Measurements from ENCODE around the gene TTK. TPM values are rescaled to one million over a fixed set of nuclear protein-coding genes. Genes with fewer than 3 reads are reported as not detected.

TTK gene
- total RNA-seq, result 10 to 100 TPM; 24.3 to 25.1 TPM

GRCh38 chr6:80004173-80005072 lies at the start of gene TTK:
Gene TTK, plus strand, starts transcription at chr6:80004649. Its CDS starts 1,195 bp downstream, at chr6:80005844.
- ChIA-PET CTCF (interaction anchor here (0.7 to 1.4 kb wide), 3 partner anchors 20 to 102 kb away, joined by 3 to 5 read pairs (median 3); partner anchors contain the start of gene BCKDHB), POLR2A (interaction anchor here (0.7 to 1.6 kb wide), 2 partner anchors 102 to 448 kb away, joined by 3 to 5 read pairs; partner anchors contain the start of gene BCKDHB)

- ChIA-PET POLR2A (no interaction called here), CTCF (no interaction called here)
Measured at GRCh38 chr6:79954849-79955248, 49.6 kb upstream of the TTK start.

- CTCF ChIA-PET, result no interaction called here
- POLR2A ChIA-PET, result no interaction called here
Measured at GRCh38 chr6:79964607-79965081, 39.8 kb upstream of the TTK start.

- POLR2A ChIA-PET, result no interaction called here
- CTCF ChIA-PET, result interaction anchor here (0.9 kb wide), 1 partner anchor 18 kb away, joined by 3 read pairs; no protein-coding TSS in a partner anchor
Measured at GRCh38 chr6:79967178-79967577, 37.3 kb upstream of the TTK start.

DNA sequence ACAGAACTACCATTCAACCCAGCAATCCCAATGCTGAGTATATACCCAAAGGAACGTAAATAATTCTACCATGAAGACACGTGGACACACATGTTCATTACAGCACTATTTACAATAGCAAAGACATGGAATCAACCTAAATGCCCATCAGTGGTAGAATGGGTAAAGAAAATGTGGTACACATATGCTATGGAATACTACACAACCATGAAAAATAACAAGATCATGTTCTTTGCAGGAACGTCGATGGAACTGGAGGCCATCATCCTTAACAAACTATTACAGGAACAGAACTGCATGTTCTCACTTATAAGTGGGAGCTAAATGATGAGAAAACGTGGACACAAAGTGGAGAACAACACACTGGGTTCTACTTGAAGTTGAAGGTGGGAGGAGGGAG lies 34.7 kb upstream of the TTK start:
- CTCF ChIA-PET, result no interaction called here
- POLR2A ChIA-PET, result no interaction called here

DNA sequence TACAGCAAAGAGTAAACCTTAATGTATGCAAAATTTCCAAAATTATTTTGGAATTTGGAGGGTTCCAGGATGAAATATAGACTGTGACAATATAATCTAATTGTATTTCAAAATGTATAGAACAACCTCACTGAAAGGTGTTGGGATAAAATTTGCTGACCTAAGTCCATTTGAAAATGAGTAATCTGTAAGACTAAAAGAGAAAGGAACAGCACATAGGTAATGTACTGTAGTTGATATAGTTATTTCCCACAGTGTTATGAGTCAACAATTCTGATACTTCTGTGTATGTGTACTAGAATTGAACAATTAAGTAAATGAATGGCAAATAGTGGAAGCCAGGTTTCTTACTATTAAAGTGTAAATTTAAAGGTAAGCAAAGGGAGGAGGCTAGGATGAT lies 33.3 kb upstream of the TTK start:
- CTCF ChIA-PET, result no interaction called here
- POLR2A ChIA-PET, result no interaction called here

DNA sequence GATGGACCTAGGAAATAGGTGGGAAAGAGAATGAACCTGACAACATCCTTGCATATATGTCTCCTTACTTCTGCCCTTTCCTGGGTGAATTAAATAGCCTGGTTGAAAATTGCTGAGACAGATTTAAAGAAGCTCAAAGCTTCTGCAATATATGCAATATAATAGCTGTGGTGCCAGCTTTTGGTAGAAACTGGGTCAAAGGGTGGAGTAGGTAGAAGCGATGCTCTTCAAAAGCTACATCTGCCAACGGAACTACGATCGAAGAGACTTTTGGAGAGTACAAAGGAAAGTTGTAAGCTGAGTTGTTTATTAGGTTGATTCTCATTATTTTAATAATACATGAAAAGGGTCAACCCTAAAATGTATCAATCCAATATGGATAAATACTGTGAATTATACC lies 22.8 kb upstream of the TTK start:
- POLR2A ChIA-PET, result no interaction called here

GRCh38 chr6:79984261-79984660 lies 20.2 kb upstream of the TTK start:
- POLR2A ChIA-PET, result no interaction called here
- CTCF ChIA-PET, result interaction anchor here (1.1 kb wide), 1 partner anchor 19 kb away, joined by 3 read pairs; no protein-coding TSS in a partner anchor

More for the DNA sequence above, 22.8 kb upstream of the TTK start:
- CTCF ChIA-PET, result interaction anchor here (0.7 kb wide), 1 partner anchor 190 kb away, joined by 4 read pairs; no protein-coding TSS in a partner anchor

DNA sequence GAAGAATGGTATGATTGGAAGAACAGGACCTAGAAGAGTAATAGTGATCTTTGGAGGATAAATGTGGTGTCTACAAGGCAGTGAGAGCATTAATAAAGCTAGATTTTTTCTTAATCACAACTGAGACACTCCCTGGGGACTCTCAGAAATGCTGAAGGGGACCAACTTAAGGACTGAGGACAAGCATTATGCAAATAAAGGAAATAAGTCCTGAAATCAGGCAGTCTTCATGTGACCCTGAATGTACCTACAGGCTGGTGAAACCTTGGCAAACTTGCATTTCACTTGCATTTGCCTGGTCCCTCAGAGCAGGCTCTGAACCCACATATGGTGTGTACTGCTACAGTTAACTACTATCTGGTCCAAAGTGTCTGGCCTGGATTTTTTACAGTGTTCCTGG lies 19.3 kb upstream of the TTK start:
- CTCF ChIA-PET, result interaction anchor here (1.1 kb wide), 1 partner anchor 18 kb away, joined by 3 read pairs; no protein-coding TSS in a partner anchor

DNA sequence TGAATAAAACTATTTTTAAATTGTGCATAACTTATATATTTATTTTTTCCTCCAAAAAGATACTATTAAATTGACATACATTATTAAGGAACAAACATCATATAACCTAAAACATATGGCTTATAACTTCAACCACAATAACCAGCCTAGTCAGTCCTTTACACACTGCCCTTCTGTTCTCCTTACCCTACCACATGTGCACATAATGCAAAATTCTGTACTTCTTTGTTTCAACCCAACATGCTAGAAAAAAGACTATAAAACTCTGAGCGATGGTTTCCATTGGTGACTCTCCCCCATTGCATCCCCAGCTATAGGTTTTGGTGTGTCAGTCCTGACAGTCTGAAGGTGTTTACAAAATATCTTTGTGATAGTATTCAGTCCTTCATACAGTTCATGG lies 14.8 kb upstream of the TTK start:
- ChIA-PET POLR2A (no interaction called here), CTCF (no interaction called here)

More for the DNA sequence above, 19.3 kb upstream of the TTK start:
- POLR2A ChIA-PET, result no interaction called here

DNA sequence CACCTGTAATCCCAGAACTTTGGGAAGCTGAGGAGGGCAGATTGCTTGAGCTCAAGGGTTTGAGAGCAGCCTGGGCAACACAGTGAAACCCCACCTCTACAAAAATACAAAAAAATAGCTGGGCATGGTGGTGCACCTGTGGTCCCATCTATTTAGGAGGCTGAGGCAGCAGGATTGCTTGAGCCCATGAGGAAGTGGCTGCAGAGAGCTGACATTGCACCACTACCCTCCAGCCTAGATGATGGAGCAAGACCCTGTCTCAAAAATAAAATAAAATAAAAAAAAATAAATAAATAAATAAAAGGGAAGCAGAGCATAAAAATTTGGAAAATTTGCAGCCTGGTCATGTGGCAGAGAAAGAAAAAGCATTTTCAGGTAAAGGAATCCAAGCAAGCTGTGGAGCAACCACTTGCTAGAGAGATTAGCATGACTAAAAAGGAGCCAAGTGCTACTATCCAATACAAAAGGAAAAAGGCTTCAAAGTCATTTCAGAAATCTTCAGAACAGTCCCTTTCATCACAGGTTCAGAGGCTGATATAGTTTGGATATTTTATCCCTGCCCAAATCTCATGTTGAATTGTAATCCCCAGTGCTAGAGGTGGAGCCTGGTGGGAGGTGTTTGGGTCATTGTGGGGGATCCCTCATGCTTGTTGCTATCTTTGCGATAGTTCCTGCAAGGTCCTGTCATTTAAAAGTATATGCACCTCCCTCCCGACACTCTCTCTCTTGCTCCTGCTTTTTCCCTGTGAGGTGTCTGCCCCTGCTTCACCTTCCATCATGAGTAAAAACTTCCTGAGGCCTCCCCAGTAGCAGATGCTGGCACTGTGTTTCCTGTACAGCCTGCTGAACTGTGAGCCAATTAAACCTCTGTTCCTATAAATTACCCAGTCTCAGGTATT lies 11.2 kb upstream of the TTK start:
- POLR2A ChIA-PET, result no interaction called here
- CTCF ChIA-PET, result interaction anchor here (0.9 kb wide), 1 partner anchor 44 kb away, joined by 4 read pairs; no protein-coding TSS in a partner anchor

GRCh38 chr6:79993911-79994309 lies 10.5 kb upstream of the TTK start:
- CTCF ChIA-PET, result no interaction called here
- POLR2A ChIA-PET, result no interaction called here

GRCh38 chr6:79997728-79998127 lies 6.7 kb upstream of the TTK start:
- ChIA-PET CTCF (no interaction called here), POLR2A (no interaction called here)

DNA sequence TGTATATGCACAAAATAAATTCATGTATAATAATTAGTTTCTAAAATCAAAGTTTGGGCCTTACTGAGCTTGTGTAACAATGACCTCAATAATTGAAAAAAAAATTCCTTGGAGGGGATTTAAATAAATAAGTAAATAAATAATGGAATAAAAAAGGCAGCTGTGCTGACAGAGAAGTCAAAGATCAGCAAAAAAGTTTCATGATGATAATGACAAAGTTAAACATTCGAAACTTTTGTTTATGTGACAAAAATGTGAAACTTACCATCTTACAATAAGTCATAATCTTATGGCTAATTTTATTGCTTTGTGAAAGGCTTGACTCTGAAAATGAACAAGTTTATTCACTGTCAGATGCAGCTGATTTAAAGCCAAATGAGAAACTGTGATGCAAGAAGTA lies 3.1 kb upstream of the TTK start:
- CTCF ChIA-PET, result no interaction called here
- POLR2A ChIA-PET, result no interaction called here

DNA sequence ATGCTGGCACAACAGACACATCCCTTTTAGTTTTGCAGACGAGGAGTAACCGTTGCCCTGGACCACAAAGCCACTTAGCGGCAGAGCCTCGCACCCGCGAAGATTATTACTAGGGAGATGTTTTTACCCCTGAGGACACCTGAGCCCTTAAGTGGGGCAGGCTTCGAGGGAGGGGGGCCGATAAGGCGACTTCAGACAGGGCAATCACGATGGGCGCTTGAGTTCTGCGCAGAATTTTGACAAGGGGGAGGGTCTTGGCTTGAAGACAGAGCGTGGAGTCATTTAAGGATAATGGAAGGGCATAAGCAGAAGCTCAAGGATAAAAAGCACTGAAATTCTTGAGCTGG lies 650 bp upstream of the TTK start:
- POLR2A ChIA-PET, result interaction anchor here (1.6 kb wide), 1 partner anchor 103 kb away, joined by 5 read pairs; the partner anchor contains the start of gene BCKDHB
- CTCF ChIA-PET, result interaction anchor here (1.0 to 1.4 kb wide), 2 partner anchors 19 to 54 kb away, joined by 3 to 5 read pairs; no protein-coding TSS in a partner anchor

DNA sequence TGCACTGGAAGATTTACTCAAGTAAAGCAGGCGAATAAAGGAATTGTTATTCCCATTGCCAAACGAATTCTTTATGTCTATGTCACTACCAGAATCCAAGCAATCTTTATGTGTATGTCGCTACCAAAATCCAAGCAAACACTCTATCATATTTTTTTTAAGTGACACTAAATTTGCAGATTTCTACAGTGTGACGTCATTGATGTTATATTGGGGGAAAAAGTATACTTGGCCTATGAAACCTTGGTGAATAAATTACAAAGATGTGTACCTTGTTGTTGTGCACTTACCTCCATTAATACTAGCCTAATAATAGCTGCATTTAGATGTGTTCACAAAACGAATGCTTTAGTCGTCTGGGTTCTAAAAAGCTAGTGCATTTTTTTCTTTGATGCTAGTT lies 957 bp downstream of the TTK start:
- CTCF ChIA-PET, result interaction anchor here (0.6 kb wide), 1 partner anchor 56 kb away, joined by 3 read pairs; no protein-coding TSS in a partner anchor
- POLR2A ChIA-PET, result no interaction called here

GRCh38 chr6:80006541-80006940 lies 2.1 kb downstream of the TTK start:
- POLR2A ChIA-PET, result no interaction called here
- CTCF ChIA-PET, result no interaction called here

GRCh38 chr6:80009531-80009930 lies 5.1 kb downstream of the TTK start:
- CTCF ChIA-PET, result no interaction called here

GRCh38 chr6:80010288-80010687 lies 5.8 kb downstream of the TTK start:
- CTCF ChIA-PET, result no interaction called here
- POLR2A ChIA-PET, result interaction anchor here (0.5 kb wide), 1 partner anchor 343 kb away, joined by 3 read pairs; no protein-coding TSS in a partner anchor

More at GRCh38 chr6:80009531-80009930, 5.1 kb downstream of the TTK start:
- POLR2A ChIA-PET, result no interaction called here

DNA sequence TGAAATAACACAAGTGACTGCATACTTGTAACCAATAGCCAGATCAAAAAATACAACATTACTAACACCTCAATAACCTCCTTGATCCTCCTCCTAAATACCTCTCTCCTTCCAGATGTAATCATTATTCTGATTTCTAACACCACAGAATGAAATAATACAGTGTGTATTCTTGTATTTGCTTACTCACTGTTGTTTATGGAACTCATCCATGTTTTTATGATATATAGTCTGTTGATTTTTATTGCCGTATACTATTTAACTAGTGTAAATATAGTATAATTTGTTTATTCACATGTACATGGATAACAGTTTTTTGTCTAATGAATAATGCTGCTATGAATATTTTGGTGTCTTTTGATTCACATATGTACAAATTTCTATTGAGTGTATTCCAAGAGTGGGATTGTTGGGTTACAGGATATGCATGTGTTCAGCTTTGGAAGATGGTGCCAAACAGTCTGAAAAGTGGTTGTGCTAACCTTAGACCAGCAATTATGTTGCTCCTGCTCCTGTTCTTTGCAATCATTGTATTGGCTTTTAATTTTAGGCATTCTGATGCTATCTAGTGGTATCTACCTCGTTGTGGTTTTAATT lies 11.5 kb downstream of the TTK start:
- ChIA-PET CTCF (no interaction called here), POLR2A (no interaction called here)
